Mesenchymal stem cell (in vitro differentiated cells and primary cell): ENCODE data around the gene VAC14.

ENCODE experiments used
- DNase-seq: peaks from one replicate; pipeline ENCODE4 v3.0.0-alpha.2; 2013
- H2AFZ ChIP-seq: one replicate; pipeline ENCODE4 v1.6.1; 2013; ENCODE audit warnings: low read depth, mild to moderate bottlenecking, control low read depth, inconsistent platforms, low read length, moderate library complexity
- H2AK5ac ChIP-seq: 2 replicates; pipeline ENCODE4 v1.6.1; 2013; ENCODE audit warnings: low read length, moderate library complexity, mild to moderate bottlenecking, inconsistent platforms; ENCODE audit not compliant: severe bottlenecking
- H2BK120ac ChIP-seq: one replicate; pipeline ENCODE4 v1.6.1; 2013; ENCODE audit warnings: low read depth, mild to moderate bottlenecking, inconsistent platforms, low read length, moderate library complexity
- H2BK12ac ChIP-seq, 2 experiments: one replicate each; pipeline ENCODE4 v1.6.1; 2013; ENCODE audit warnings: inconsistent platforms in 2 of 2, low read length in 2 of 2, mild to moderate bottlenecking in 2 of 2, moderate library complexity in 2 of 2, control low read depth in 1 of 2
- H2BK15ac ChIP-seq: one replicate; pipeline ENCODE4 v1.6.1; 2013; ENCODE audit warnings: mild to moderate bottlenecking, low read depth, inconsistent platforms; ENCODE audit not compliant: poor library complexity, severe bottlenecking
- H2BK5ac ChIP-seq: 2 replicates; pipeline ENCODE4 v1.6.1; 2013; ENCODE audit warnings: low read depth, mild to moderate bottlenecking, low read length, control low read depth, inconsistent platforms; ENCODE audit not compliant: poor library complexity, severe bottlenecking
- H3K14ac ChIP-seq, 2 experiments: one replicate each; pipeline ENCODE4 v1.6.1; 2013; ENCODE audit warnings: inconsistent platforms in 2 of 2, low read length in 2 of 2, control low read depth in 1 of 2, mild to moderate bottlenecking in 1 of 2, moderate library complexity in 1 of 2
- H3K18ac ChIP-seq, 2 experiments: one replicate each; pipeline ENCODE4 v1.6.1; 2013; ENCODE audit warnings: inconsistent platforms in 2 of 2, low read length in 2 of 2, control low read depth in 1 of 2, low read depth in 1 of 2, mild to moderate bottlenecking in 1 of 2
- H3K23ac ChIP-seq, 2 experiments: one replicate each; pipeline ENCODE4 v1.6.1; 2013; ENCODE audit warnings: inconsistent platforms in 2 of 2, low read length in 2 of 2, mild to moderate bottlenecking in 2 of 2, moderate library complexity in 2 of 2, control low read depth in 1 of 2
- H3K27ac ChIP-seq: 2 replicates; pipeline ENCODE4 v1.5.1; 2013; ENCODE audit warnings: mild to moderate bottlenecking, moderate library complexity, low read length, control low read depth, inconsistent platforms; ENCODE audit not compliant: poor library complexity, severe bottlenecking
- H3K27me3 ChIP-seq, 2 experiments: 2 replicates each; pipeline versions ENCODE4 v1.6.1 to v1.7.0; 2013; ENCODE audit warnings: low read length in 2 of 2, mild to moderate bottlenecking in 2 of 2, moderate library complexity in 2 of 2, control low read depth in 1 of 2, inconsistent platforms in 1 of 2; ENCODE audit not compliant: control insufficient read depth in 1 of 2, insufficient read depth in 1 of 2
- H3K36me3 ChIP-seq, 2 experiments: 2 replicates each; pipeline versions ENCODE4 v1.6.1 to v1.7.0; 2013; ENCODE audit warnings: low read length in 2 of 2, control low read depth in 1 of 2, inconsistent platforms in 1 of 2, low read depth in 1 of 2, mild to moderate bottlenecking in 1 of 2; ENCODE audit not compliant: insufficient read depth in 2 of 2, control insufficient read depth in 1 of 2
- H3K4ac ChIP-seq, 2 experiments: one replicate each; pipeline ENCODE4 v1.6.1; 2013; ENCODE audit warnings: inconsistent platforms in 2 of 2, low read length in 2 of 2, mild to moderate bottlenecking in 2 of 2, moderate library complexity in 2 of 2, control low read depth in 1 of 2, low read depth in 1 of 2
- H3K4me1 ChIP-seq: 2 replicates; pipeline ENCODE4 v1.6.1; 2013; ENCODE audit warnings: low read depth, low read length, control low read depth; ENCODE audit not compliant: control insufficient read depth, insufficient read depth
- H3K4me2 ChIP-seq: 2 replicates; pipeline ENCODE4 v1.6.1; 2013; ENCODE audit warnings: low read length, mild to moderate bottlenecking, inconsistent platforms; ENCODE audit not compliant: poor library complexity, severe bottlenecking
- H3K4me3 ChIP-seq, 2 experiments: 2 replicates each; pipeline versions ENCODE4 v1.5.1 to v1.7.0; 2013; ENCODE audit warnings: low read length in 2 of 2, mild to moderate bottlenecking in 2 of 2, control low read depth in 1 of 2, low read depth in 1 of 2; ENCODE audit not compliant: insufficient read depth in 1 of 2
- H3K79me1 ChIP-seq: replicated peaks from 2 replicates; pipeline ENCODE4 v1.6.1; 2013; ENCODE audit warnings: mild to moderate bottlenecking, control low read depth, low read length, inconsistent platforms; ENCODE audit not compliant: poor library complexity, severe bottlenecking
- H3K9ac ChIP-seq: 2 replicates; pipeline ENCODE4 v1.7.0; 2013; ENCODE audit warnings: mild to moderate bottlenecking, low read length, moderate library complexity
- H3K9me3 ChIP-seq: 2 replicates; pipeline ENCODE4 v1.7.0; 2013; ENCODE audit warnings: mild to moderate bottlenecking, low read length; ENCODE audit not compliant: control insufficient read depth
- H4K8ac ChIP-seq: one replicate; pipeline ENCODE4 v1.6.1; 2013; ENCODE audit warnings: inconsistent platforms, mild to moderate bottlenecking, low read length, moderate library complexity
- H4K91ac ChIP-seq: one replicate; pipeline ENCODE4 v1.6.1; 2013; ENCODE audit warnings: mild to moderate bottlenecking, low read length, inconsistent platforms
- WGBS: methylation state at CpG from one replicate; pipeline ENCODE4 v1.1.7; 2013; ENCODE audit warnings: mixed read lengths; 5-methylcytosine and 5-hydroxymethylcytosine counted together

VAC14 gene

DNA sequence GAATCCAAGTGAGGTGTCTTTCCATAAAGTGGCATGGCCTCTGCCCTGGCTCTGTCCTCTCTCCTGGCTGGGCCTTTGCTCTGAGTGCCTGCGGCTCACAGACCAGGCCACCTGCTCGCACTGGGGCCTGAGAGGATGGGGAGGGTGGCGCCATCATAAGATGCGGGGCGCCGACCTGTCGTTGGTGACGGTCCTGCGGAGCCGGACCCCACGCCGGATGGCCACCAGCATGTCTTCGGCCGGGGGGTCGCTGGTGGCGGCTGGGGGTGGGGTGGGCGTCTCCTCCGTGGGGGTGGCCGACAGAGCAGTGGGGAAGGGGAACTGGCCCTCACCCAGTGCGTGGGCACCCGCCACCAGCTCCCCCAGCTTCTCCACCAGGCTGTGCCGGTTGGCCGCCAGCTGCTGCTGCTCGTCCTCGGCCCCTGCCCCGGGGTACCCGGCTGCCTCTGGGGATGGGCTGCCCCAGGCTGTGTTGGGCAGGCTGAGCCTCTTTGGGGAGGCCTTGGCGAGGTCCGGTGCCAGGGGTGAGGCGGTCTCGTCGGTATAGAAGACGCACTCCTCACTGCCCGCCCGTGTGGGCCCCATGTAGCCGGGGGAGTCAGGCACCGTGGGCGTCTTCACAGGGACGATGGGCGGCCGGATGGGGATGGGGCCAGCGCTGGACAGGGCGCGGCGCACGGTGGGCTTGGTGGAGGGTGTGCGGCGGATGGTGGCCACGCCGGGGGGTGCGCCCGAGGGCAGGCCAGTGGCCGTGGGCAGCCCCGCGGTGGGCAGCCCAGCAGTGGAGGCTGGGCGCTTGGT lies 137.2 kb downstream of the VAC14 start:
- DNase-seq = no peak
- Histone ChIP-seq H3K27ac (no peak overlapping the region), H3K9ac (no peak overlapping the region), H2BK12ac (no peak overlapping the region), H3K27me3 (no peaks in the 10 kb centered on the region), H3K9me3 (no peaks in the 10 kb centered on the region), H3K79me1 (peaks cover 11% of the 10 kb centered on the region), H2AK5ac (no peak overlapping the region), H3K4ac (no peak overlapping the region), H3K4me1 (peaks cover 6% of the 10 kb centered on the region), H3K14ac (no peak overlapping the region), H4K8ac (no peak overlapping the region), H2BK120ac (no peak overlapping the region), H2BK5ac (no peak overlapping the region), H2BK15ac (no peak overlapping the region), H4K91ac (no peak overlapping the region), H3K36me3 (peaks cover 56 to 57% of the 10 kb centered on the region in 2 experiments), H3K4me3 (no peak overlapping the region), H2AFZ (no peak overlapping the region), H3K18ac (no peak overlapping the region), H3K4me2 (no peak overlapping the region), H3K23ac (no peak overlapping the region)
- WGBS = 98% methylated on average over 52 of the region's 56 CpGs

DNA sequence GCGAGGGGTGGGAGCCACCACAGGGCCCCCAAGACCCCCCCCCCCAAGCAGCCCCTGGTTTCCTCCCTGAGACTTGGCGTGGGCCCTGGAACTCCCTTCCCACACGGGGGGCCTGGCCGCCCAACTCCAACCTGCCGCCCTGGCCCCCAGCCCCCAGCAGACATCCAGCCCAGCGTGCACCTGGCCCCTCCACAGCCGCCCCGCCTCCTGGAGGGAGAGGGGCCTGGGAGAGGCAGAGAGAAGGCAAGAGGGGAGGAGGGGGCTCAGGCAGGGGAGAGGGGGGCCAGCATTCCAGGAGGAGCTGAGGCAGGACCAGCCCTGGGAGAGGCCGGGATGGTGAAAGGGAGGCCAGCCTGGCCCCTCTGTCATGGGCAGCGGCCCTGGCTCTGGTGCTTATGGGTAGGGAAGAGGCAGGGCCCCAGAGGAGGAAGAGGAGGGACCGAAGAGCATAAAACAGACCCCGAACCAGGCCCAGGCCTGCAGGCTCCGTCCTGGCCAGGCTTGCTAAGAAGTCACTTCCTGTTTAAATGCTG lies 137.9 kb downstream of the VAC14 start:
- H3K36me3 ChIP-seq = peaks cover 49 to 53% of the 10 kb centered on the region in 2 experiments

DNA sequence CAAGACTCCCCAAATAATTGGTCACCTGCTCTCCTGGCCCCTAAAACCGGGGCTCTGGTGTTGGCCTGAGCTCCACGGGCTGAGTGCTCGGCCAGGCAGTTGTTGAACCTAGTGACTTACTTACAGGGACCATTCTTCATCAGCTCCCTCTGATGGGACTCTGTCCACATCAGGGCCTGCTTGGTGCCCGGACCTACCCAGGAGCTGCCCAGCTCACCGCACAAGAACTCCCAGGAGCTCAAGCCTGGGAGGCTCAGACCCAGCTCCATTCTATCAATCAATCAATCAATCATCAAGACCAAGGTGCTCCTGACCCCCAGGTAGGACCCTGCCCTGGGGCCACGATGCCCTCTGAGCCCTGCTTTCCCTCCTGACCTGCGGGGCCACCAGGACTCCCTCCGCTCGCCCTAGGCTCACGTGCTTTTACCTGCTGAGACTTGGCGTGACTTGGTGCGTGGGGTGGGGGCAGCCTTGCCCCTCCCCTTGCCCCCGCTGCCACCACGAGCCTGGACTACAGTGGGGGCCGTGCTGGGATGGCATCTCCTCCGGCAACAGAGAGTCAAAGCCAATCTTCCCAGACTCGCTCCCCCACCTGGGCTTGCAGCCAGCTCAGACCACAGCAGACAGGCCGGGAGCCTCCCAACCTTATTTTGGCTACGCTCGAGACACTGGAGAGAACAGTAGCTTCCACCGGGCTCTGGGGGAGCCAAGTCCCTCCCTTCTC lies 138.9 kb downstream of the VAC14 start:
- Histone ChIP-seq H3K27ac (no peak overlapping the region), H2BK15ac (no peak overlapping the region)

More for the DNA sequence above, 137.9 kb downstream of the VAC14 start:
- Histone ChIP-seq H2BK5ac (no peak overlapping the region), H3K4ac (no peak overlapping the region), H3K79me1 (peaks cover 10% of the 10 kb centered on the region), H3K4me3 (no peak overlapping the region), H2BK15ac (no peak overlapping the region), H3K4me2 (no peak overlapping the region), H3K18ac (no peak overlapping the region), H2BK120ac (no peak overlapping the region), H3K27me3 (no peaks in the 10 kb centered on the region), H2AK5ac (no peak overlapping the region), H2BK12ac (no peak overlapping the region), H4K8ac (no peak overlapping the region), H3K9me3 (no peaks in the 10 kb centered on the region), H3K23ac (no peak overlapping the region), H3K9ac (no peak overlapping the region), H4K91ac (no peak overlapping the region), H3K27ac (no peak overlapping the region), H3K14ac (no peak overlapping the region), H2AFZ (no peak overlapping the region), H3K4me1 (peaks cover 6% of the 10 kb centered on the region)
- no peak for DNase-seq
- WGBS = 84% methylated on average over 13 of the region's 13 CpGs

DNA sequence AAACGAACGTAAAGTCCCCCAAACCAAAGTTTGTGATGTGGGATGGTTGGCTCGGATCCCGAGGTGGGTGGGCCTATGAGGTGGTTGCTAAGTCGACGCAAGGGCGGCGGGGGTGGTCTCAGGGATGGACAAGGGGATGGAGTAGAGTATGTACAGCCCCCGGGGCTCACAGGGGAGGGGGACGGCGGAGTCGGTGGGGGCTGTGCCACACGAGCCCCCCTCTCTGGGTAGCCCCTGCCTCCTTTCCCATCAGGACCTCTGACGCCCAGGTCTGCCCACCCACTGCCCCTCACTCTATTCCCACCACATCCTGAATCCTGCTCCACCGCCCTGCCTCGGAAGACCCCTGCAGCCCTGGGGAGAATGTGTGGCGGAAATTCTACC lies 139.4 kb downstream of the VAC14 start:
- H2BK5ac ChIP-seq = no peak overlapping the region
- H3K79me1 ChIP-seq = peaks cover 10% of the 10 kb centered on the region
- H3K9me3 ChIP-seq = no peaks in the 10 kb centered on the region
- H3K14ac ChIP-seq = no peak overlapping the region
- H3K27me3 ChIP-seq = no peaks in the 10 kb centered on the region
- no peak overlapping the region for H3K9ac ChIP-seq
- no peak overlapping the region for H2BK15ac ChIP-seq
- no peak overlapping the region for H2BK120ac ChIP-seq
- no peak overlapping the region for H4K8ac ChIP-seq
- no peak overlapping the region for H3K23ac ChIP-seq
- H3K36me3 ChIP-seq = peaks cover 35 to 50% of the 10 kb centered on the region in 2 experiments
- no peak overlapping the region for H3K4me2 ChIP-seq
- H3K4ac ChIP-seq = no peak overlapping the region
- H3K4me3 ChIP-seq = no peak overlapping the region
- DNase-seq = no peak
- no peak overlapping the region for H2AK5ac ChIP-seq
- H4K91ac ChIP-seq = no peak overlapping the region
- H2BK12ac ChIP-seq = no peak overlapping the region
- H3K4me1 ChIP-seq = peaks cover 6% of the 10 kb centered on the region
- no peak overlapping the region for H2AFZ ChIP-seq
- H3K27ac ChIP-seq = no peak overlapping the region
- WGBS = 87% methylated on average over 14 of the region's 17 CpGs
- H3K18ac ChIP-seq = no peak overlapping the region

More for the DNA sequence above, 138.9 kb downstream of the VAC14 start:
- Histone ChIP-seq H3K4me1 (peaks cover 6% of the 10 kb centered on the region), H4K91ac (no peak overlapping the region), H3K23ac (no peak overlapping the region), H3K4ac (no peak overlapping the region), H3K27me3 (no peaks in the 10 kb centered on the region), H3K9ac (no peak overlapping the region), H3K4me3 (no peak overlapping the region), H2AFZ (no peak overlapping the region), H3K18ac (peak overlapping the region in 1 of 2 experiments; percentile 55), H2AK5ac (no peak overlapping the region), H2BK120ac (no peak overlapping the region), H3K79me1 (peaks cover 10% of the 10 kb centered on the region), H2BK12ac (no peak overlapping the region), H3K9me3 (no peaks in the 10 kb centered on the region), H4K8ac (peak overlapping the region; percentile 10), H3K4me2 (no peak overlapping the region), H3K36me3 (peaks cover 40 to 53% of the 10 kb centered on the region in 2 experiments), H2BK5ac (no peak overlapping the region), H3K14ac (no peak overlapping the region)
- no peak for DNase-seq
- 91% methylated on average over 21 of the region's 21 CpGs for WGBS
